ENCODE data around the gene SMARCA4.

Gene SMARCA4

GRCh38 chr19:10961073-10961860 is 437 bp downstream of the SMARCA4 start:
- DNase-seq (ENCODE audit: insufficient read length, low spot score) (peak; percentile 57), FAIRE-seq (no peak)
- TF ChIP-seq CTCF (IDR thresholded peaks at IDR 0.05; ENCODE audit: insufficient read depth, missing control alignments), result no peak

GRCh38 chr19:10962863-10963262 is 2.0 kb downstream of the SMARCA4 start:
- no peak for FAIRE-seq
- TF ChIP-seq CTCF (IDR thresholded peaks at IDR 0.05; ENCODE audit: insufficient read depth, missing control alignments), result no peak
- no peak for DNase-seq (ENCODE audit: insufficient read length, low spot score)

- FAIRE-seq (no peak), DNase-seq (ENCODE audit: insufficient read length, low spot score) (no peak)
- no peak for TF ChIP-seq CTCF (IDR thresholded peaks at IDR 0.05; ENCODE audit: insufficient read depth, missing control alignments)
Observed at GRCh38 chr19:10963865-10964264, 3.0 kb downstream of the SMARCA4 start.

GRCh38 chr19:10964903-10965302 is 4.1 kb downstream of the SMARCA4 start:
- TF ChIP-seq CTCF (IDR thresholded peaks at IDR 0.05; ENCODE audit: insufficient read depth, missing control alignments), result peak; percentile 12
- no peak for DNase-seq (ENCODE audit: insufficient read length, low spot score)
- FAIRE-seq, result no peak

GRCh38 chr19:10965398-10965797 is 4.6 kb downstream of the SMARCA4 start:
- DNase-seq (ENCODE audit: insufficient read length, low spot score), result peak; percentile 13
- TF ChIP-seq CTCF (IDR thresholded peaks at IDR 0.05; ENCODE audit: insufficient read depth, missing control alignments), result no peak
- no peak for FAIRE-seq

- TF ChIP-seq CTCF (IDR thresholded peaks at IDR 0.05; ENCODE audit: insufficient read depth, missing control alignments), result no peak
- no peak for FAIRE-seq
Observed at GRCh38 chr19:10966809-10967208, 6.0 kb downstream of the SMARCA4 start.

GRCh38 chr19:10968527-10969135 is 7.8 kb downstream of the SMARCA4 start:
- no peak for TF ChIP-seq CTCF (IDR thresholded peaks at IDR 0.05; ENCODE audit: insufficient read depth, missing control alignments)
- DNase-seq (ENCODE audit: insufficient read length, low spot score) (peak; percentile 9), FAIRE-seq (no peak)

More at GRCh38 chr19:10966809-10967208, 6.0 kb downstream of the SMARCA4 start:
- DNase-seq (ENCODE audit: insufficient read length, low spot score), result peak; percentile 8

All from D721Med (cell line).